ENCODE data around the gene FANK1.

- TF ChIP-seq CTCF (IDR thresholded peaks at IDR 0.05) (no peak), POLR2A (IDR thresholded peaks at IDR 0.05) (no peak)
Observed at GRCh38 chr10:125925262-125925834, 29.0 kb downstream of the FANK1 start.
